Prostate gland (tissue), 2 donors: Measurements from ENCODE around the gene HSD17B11.

ENCODE experiments used
- CTCF ChIP-seq, 4 experiments: fragments of 200-600 bp in 2 of 4; fragments of 450-650 bp in 2 of 4; sonication (generic) in 2 of 4; IDR thresholded peaks; 1 replicate in 3 of 4; 2 replicates in 1 of 4; pipeline ENCODE4 v1.5.1; 2016 to 2019; ENCODE audit warnings: antibody characterized with exemption in 4 of 4, mild to moderate bottlenecking in 2 of 4, moderate library complexity in 2 of 4
- POLR2A ChIP-seq: fragments of 450-650 bp; IDR thresholded peaks from one replicate; pipeline ENCODE4 v1.6.1; 2016; ENCODE audit warnings: antibody characterized with exemption, mild to moderate bottlenecking
- POLR2AphosphoS5 ChIP-seq: sonication (generic); formaldehyde crosslinking; IDR thresholded peaks from one replicate; pipeline ENCODE4 v1.6.1; 2017; ENCODE audit warnings: antibody characterized with exemption

GRCh38 chr4:87359258-87359657 is 31.7 kb downstream of the HSD17B11 start:
- no peak for TF ChIP-seq POLR2AphosphoS5
- TF ChIP-seq CTCF (IDR thresholded peaks at IDR 0.05): no peak
- TF ChIP-seq POLR2A: no peak
